HG02981 (cell line): ENCODE results near the gene SPATA31A1.
"Not testable (repeated sequence)": the region's sequence is repeated elsewhere in the genome, so short reads cannot be mapped to it uniquely, and the experiment has no call there.

Experiments
- ATAC-seq: cut with Tn5 transposase; IDR thresholded peaks from one replicate; pipeline ENCODE4 v1.9.1; 2021; ENCODE audit warnings: mild to moderate bottlenecking, moderate library complexity; ENCODE audit not compliant: unreplicated experiment

Gene SPATA31A1

GRCh38 chr9:39355369-39355768, at the start of gene SPATA31A1:
SPATA31A1 (plus strand) TSS chr9:39355669; CDS start chr9:39355731, 62 bp downstream.
- ATAC-seq = not testable (repeated sequence)

- ATAC-seq = not testable (repeated sequence)
Measured at GRCh38 chr9:39407261-39408204, 52.1 kb downstream of the SPATA31A1 start.

- ATAC-seq = not testable (repeated sequence)
Measured at GRCh38 chr9:39411254-39411940, 55.9 kb downstream of the SPATA31A1 start.
